RWPE2 (cell line): Measurements from ENCODE around the gene SNRNP35.
A peak's percentile ranks its signal among the peaks of the same experiment; 100 is the strongest.
"Not testable (repeated sequence)": the region's sequence is repeated elsewhere in the genome, so short reads cannot be mapped to it uniquely, and the experiment has no call there.

Source experiments
- ATAC-seq: fragments of 200-7000 bp; cut with Tn5 transposase; 3 replicates; pipeline ENCODE4 v1.9.1; 2021; ENCODE audit warnings: low read depth
- DNase-seq: peaks from one replicate; pipeline ENCODE4 v3.0.0-alpha.2; 2020; ENCODE audit warnings: low spot score
- H3K27ac ChIP-seq: fragments of 450-650 bp; 2 replicates; pipeline ENCODE4 v1.5.1; 2017; ENCODE audit warnings: mild to moderate bottlenecking; ENCODE audit not compliant: poor library complexity, severe bottlenecking
- H3K27me3 ChIP-seq: fragments of 250-450 bp; sonication (Bioruptor Pico); 2 replicates; pipeline ENCODE4 v1.5.1; 2021; ENCODE audit warnings: mild to moderate bottlenecking, moderate library complexity; ENCODE audit not compliant: insufficient read depth, poor library complexity, severe bottlenecking
- H3K36me3 ChIP-seq: fragments of 250-450 bp; sonication (Bioruptor Pico); 2 replicates; pipeline ENCODE4 v1.5.1; 2020; ENCODE audit warnings: low read depth, mild to moderate bottlenecking, moderate library complexity
- H3K4me1 ChIP-seq: fragments of 250-450 bp; sonication (Bioruptor Pico); 2 replicates; pipeline ENCODE4 v1.5.1; 2021; ENCODE audit warnings: mild to moderate bottlenecking, moderate library complexity; ENCODE audit not compliant: insufficient read depth, poor library complexity, severe bottlenecking
- H3K4me3 ChIP-seq: fragments of 250-450 bp; sonication (Bioruptor Pico); 2 replicates; pipeline ENCODE4 v1.5.1; 2021; ENCODE audit warnings: mild to moderate bottlenecking, moderate library complexity; ENCODE audit not compliant: severe bottlenecking
- H3K9me3 ChIP-seq: fragments of 250-450 bp; sonication (Bioruptor Pico); 2 replicates; pipeline ENCODE4 v1.5.1; 2021; ENCODE audit warnings: mild to moderate bottlenecking, moderate library complexity; ENCODE audit not compliant: severe bottlenecking
- CTCF ChIP-seq: fragments of 450-650 bp; IDR thresholded peaks from one replicate; pipeline ENCODE4 v1.5.1; 2017; ENCODE audit warnings: mild to moderate bottlenecking, moderate library complexity; ENCODE audit not compliant: poor library complexity, severe bottlenecking

SNRNP35 gene

GRCh38 chr12:123445388-123446332 is 12.3 kb upstream of the SNRNP35 start:
- no peaks in the 10 kb centered on the region for H3K27me3 ChIP-seq

GRCh38 chr12:123446333-123446713 is 11.6 kb upstream of the SNRNP35 start:
- Histone ChIP-seq H3K27ac (no peak overlapping the region), H3K4me3 (no peak overlapping the region)
- TF ChIP-seq CTCF, result no peak

More at GRCh38 chr12:123445388-123446332, 12.3 kb upstream of the SNRNP35 start:
- no peak for DNase-seq
- Histone ChIP-seq H3K4me3 (no peak overlapping the region), H3K4me1 (peaks cover 5% of the 10 kb centered on the region), H3K36me3 (no peaks in the 10 kb centered on the region), H3K27ac (no peak overlapping the region), H3K9me3 (no peaks in the 10 kb centered on the region)
- ATAC-seq, result no peak
- TF ChIP-seq CTCF, result no peak

GRCh38 chr12:123449249-123449733 is 8.6 kb upstream of the SNRNP35 start:
- ATAC-seq (0 out of 3 replicates have a peak, but pooled peaks have one; percentile 14), DNase-seq (no peak)
- peaks cover 5% of the 10 kb centered on the region for H3K4me1 ChIP-seq
- TF ChIP-seq CTCF, result no peak
- no peaks in the 10 kb centered on the region for H3K27me3 ChIP-seq
- no peak overlapping the region for H3K4me3 ChIP-seq
- H3K36me3 ChIP-seq, result no peaks in the 10 kb centered on the region
- H3K9me3 ChIP-seq, result no peaks in the 10 kb centered on the region
- no peak overlapping the region for H3K27ac ChIP-seq

More at GRCh38 chr12:123446333-123446713, 11.6 kb upstream of the SNRNP35 start:
- no peaks in the 10 kb centered on the region for H3K9me3 ChIP-seq
- H3K36me3 ChIP-seq, result no peaks in the 10 kb centered on the region
- H3K4me1 ChIP-seq, result peaks cover 5% of the 10 kb centered on the region
- ATAC-seq (no peak), DNase-seq (no peak)
- H3K27me3 ChIP-seq, result no peaks in the 10 kb centered on the region

GRCh38 chr12:123449856-123450255 is 8.1 kb upstream of the SNRNP35 start:
- DNase-seq (no peak), ATAC-seq (no peak)
- Histone ChIP-seq H3K9me3 (no peaks in the 10 kb centered on the region), H3K27me3 (no peaks in the 10 kb centered on the region), H3K4me3 (no peak overlapping the region), H3K36me3 (no peaks in the 10 kb centered on the region), H3K27ac (no peak overlapping the region), H3K4me1 (peaks cover 5% of the 10 kb centered on the region)
- no peak for TF ChIP-seq CTCF

GRCh38 chr12:123450636-123451035 is 7.3 kb upstream of the SNRNP35 start:
- Histone ChIP-seq H3K27me3 (no peaks in the 10 kb centered on the region), H3K4me1 (peaks cover 5% of the 10 kb centered on the region), H3K9me3 (no peaks in the 10 kb centered on the region), H3K4me3 (no peak overlapping the region), H3K27ac (no peak overlapping the region), H3K36me3 (no peaks in the 10 kb centered on the region)
- DNase-seq (no peak), ATAC-seq (no peak)
- TF ChIP-seq CTCF, result no peak

GRCh38 chr12:123452276-123452550 is 5.7 kb upstream of the SNRNP35 start:
- not testable (repeated sequence) for H3K27me3 ChIP-seq, H3K27ac ChIP-seq, DNase-seq, H3K4me1 ChIP-seq, ATAC-seq, H3K4me3 ChIP-seq, H3K9me3 ChIP-seq, H3K36me3 ChIP-seq
